OCI-LY1 (cell line): ENCODE results near the gene GADD45A.

Experiments used
- H2AFZ ChIP-seq: fragments of 200-600 bp; sonication (generic), shearing (Covaris generic); 2 replicates; pipeline ENCODE4 v1.6.0; 2014; ENCODE audit warnings: antibody characterized with exemption, mild to moderate bottlenecking, low read length
- H3F3A ChIP-seq: fragments of 200-600 bp; sonication (generic), shearing (Covaris generic); 2 replicates; pipeline ENCODE4 v1.6.0; 2014; ENCODE audit warnings: mild to moderate bottlenecking, antibody characterized with exemption, low read length, moderate library complexity; ENCODE audit not compliant: insufficient read depth
- H3K27ac ChIP-seq: fragments of 200-600 bp; sonication (generic); 2 replicates; pipeline ENCODE4 v1.5.1; 2014; ENCODE audit warnings: low read length, mixed run types, mild to moderate bottlenecking, low read depth; ENCODE audit not compliant: poor library complexity, severe bottlenecking
- H3K27me3 ChIP-seq: fragments of 200-600 bp; sonication (generic); 2 replicates; pipeline ENCODE4 v1.6.0; 2014; ENCODE audit warnings: antibody characterized with exemption, mild to moderate bottlenecking, low read length, moderate library complexity; ENCODE audit not compliant: insufficient read depth
- H3K36me3 ChIP-seq: fragments of 200-600 bp; sonication (generic); 2 replicates; pipeline ENCODE4 v1.6.1; 2014; ENCODE audit warnings: mild to moderate bottlenecking, antibody characterized with exemption, low read length, moderate library complexity, mixed read lengths; ENCODE audit not compliant: insufficient read depth
- H3K4me1 ChIP-seq: fragments of 200-600 bp; sonication (generic); 2 replicates; pipeline ENCODE4 v1.5.1; 2014; ENCODE audit warnings: mild to moderate bottlenecking, low read length, moderate library complexity; ENCODE audit not compliant: insufficient read depth, severe bottlenecking
- H3K4me2 ChIP-seq: fragments of 200-600 bp; sonication (generic), shearing (Covaris generic); 2 replicates; pipeline ENCODE4 v1.6.1; 2014; ENCODE audit warnings: low read length
- H3K4me3 ChIP-seq: fragments of 200-600 bp; sonication (generic); 2 replicates; pipeline ENCODE4 v1.5.1; 2014; ENCODE audit warnings: low read length, low read depth, mild to moderate bottlenecking, mixed read lengths; ENCODE audit not compliant: poor library complexity, severe bottlenecking
- H3K79me2 ChIP-seq: fragments of 200-600 bp; shearing (Covaris generic); 2 replicates; pipeline ENCODE4 v1.6.1; 2016; ENCODE audit warnings: mixed run types, low read length, mixed read lengths; ENCODE audit not compliant: insufficient read depth
- H3K9ac ChIP-seq: fragments of 200-600 bp; sonication (generic), shearing (Covaris generic); 2 replicates; pipeline ENCODE4 v1.6.1; 2014; ENCODE audit warnings: mild to moderate bottlenecking, low read length, mixed read lengths
- H3K9me2 ChIP-seq: fragments of 200-600 bp; sonication (generic), shearing (Covaris generic); 2 replicates; pipeline ENCODE4 v1.6.1; 2014; ENCODE audit warnings: low read depth, mild to moderate bottlenecking, low read length, mixed read lengths
- H3K9me3 ChIP-seq: fragments of 200-600 bp; shearing (Covaris generic); 2 replicates; pipeline ENCODE4 v1.6.1; 2014; ENCODE audit warnings: low read length, mixed read lengths
- H4K20me1 ChIP-seq: fragments of 200-600 bp; sonication (generic), shearing (Covaris generic); 2 replicates; pipeline ENCODE4 v1.6.0; 2016; ENCODE audit warnings: mild to moderate bottlenecking, low read length; ENCODE audit not compliant: insufficient read depth
- EZH2 ChIP-seq: fragments of 200-600 bp; sonication (generic), shearing (Covaris generic); IDR thresholded peaks from 2 replicates; pipeline ENCODE4 v1.8.0; 2017; ENCODE audit warnings: borderline replicate concordance, mixed run types, mild to moderate bottlenecking, antibody characterized with exemption, low read length, moderate library complexity, mixed read lengths
- TF ChIP-seq, protein P1 (sequence below): fragments of 200-600 bp; sonication (generic), shearing (Covaris generic); IDR thresholded peaks from 2 replicates; pipeline ENCODE4 v1.5.1; 2017; ENCODE audit warnings: mild to moderate bottlenecking, antibody characterized with exemption, low read length, moderate library complexity, mixed read lengths

Gene GADD45A

DNA sequence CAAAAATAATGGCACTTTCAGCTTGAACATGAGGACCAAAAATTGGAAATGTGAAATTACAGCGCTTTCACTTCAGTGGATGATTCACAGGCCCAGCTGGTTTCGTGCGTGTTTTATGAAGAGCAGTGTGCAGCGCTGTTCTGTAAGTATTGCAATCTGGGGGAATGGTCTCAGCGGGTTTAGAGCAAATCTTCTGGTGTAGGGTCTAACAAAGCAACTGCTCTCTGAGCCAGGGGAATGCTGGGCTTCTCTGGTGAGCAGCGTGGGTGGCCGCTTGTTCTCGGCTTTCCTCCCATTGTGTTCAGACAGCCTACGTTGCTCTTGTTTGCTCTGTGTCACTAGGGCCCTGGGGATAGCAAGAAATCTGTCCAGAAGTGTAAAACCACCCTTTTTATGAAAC is 42.4 kb upstream of the GADD45A start:
- H3F3A ChIP-seq: no peaks in the 10 kb centered on the region
- H3K4me3 ChIP-seq: no peak overlapping the region
- H3K4me1 ChIP-seq: peaks cover 4% of the 10 kb centered on the region
- no peaks in the 10 kb centered on the region for H3K36me3 ChIP-seq
- H3K27ac ChIP-seq: no peak overlapping the region
- TF ChIP-seq, protein P1, sequence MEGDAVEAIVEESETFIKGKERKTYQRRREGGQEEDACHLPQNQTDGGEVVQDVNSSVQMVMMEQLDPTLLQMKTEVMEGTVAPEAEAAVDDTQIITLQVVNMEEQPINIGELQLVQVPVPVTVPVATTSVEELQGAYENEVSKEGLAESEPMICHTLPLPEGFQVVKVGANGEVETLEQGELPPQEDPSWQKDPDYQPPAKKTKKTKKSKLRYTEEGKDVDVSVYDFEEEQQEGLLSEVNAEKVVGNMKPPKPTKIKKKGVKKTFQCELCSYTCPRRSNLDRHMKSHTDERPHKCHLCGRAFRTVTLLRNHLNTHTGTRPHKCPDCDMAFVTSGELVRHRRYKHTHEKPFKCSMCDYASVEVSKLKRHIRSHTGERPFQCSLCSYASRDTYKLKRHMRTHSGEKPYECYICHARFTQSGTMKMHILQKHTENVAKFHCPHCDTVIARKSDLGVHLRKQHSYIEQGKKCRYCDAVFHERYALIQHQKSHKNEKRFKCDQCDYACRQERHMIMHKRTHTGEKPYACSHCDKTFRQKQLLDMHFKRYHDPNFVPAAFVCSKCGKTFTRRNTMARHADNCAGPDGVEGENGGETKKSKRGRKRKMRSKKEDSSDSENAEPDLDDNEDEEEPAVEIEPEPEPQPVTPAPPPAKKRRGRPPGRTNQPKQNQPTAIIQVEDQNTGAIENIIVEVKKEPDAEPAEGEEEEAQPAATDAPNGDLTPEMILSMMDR: no peak
- TF ChIP-seq EZH2: no peak
- H3K9me2 ChIP-seq: no peaks in the 10 kb centered on the region
- no peaks in the 10 kb centered on the region for H3K27me3 ChIP-seq
- H3K9me3 ChIP-seq: no peaks in the 10 kb centered on the region
- no peak overlapping the region for H2AFZ ChIP-seq
- no peaks in the 10 kb centered on the region for H4K20me1 ChIP-seq
- H3K4me2 ChIP-seq: no peak overlapping the region
- H3K9ac ChIP-seq: no peak overlapping the region
- no peaks in the 10 kb centered on the region for H3K79me2 ChIP-seq

DNA sequence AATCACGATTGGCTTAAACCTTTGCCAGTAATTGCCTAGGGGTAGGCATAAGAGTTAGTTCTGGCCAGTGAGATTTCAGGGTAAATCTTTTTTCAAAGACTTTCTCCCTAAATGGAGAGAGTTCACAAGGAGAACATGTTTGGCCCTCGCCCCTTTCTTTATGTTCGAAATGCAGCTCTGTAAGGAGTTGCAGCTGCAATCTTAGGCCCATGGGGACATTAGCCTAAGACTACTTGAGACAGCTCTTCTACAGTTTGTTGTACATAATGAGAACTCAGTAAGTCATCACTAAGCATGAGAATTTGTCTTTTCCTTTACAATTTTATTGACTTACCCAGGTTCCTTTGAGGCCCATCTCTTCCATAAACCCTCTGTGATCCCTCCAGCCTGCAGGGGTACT is 40.4 kb upstream of the GADD45A start:
- Histone ChIP-seq H3K27me3 (no peaks in the 10 kb centered on the region), H3K79me2 (no peaks in the 10 kb centered on the region), H4K20me1 (no peaks in the 10 kb centered on the region), H3K36me3 (no peaks in the 10 kb centered on the region), H3K27ac (no peak overlapping the region), H3K4me2 (no peak overlapping the region), H2AFZ (no peak overlapping the region), H3K4me1 (peaks cover 13% of the 10 kb centered on the region), H3F3A (no peaks in the 10 kb centered on the region), H3K9me3 (no peaks in the 10 kb centered on the region), H3K9me2 (no peaks in the 10 kb centered on the region), H3K9ac (no peak overlapping the region), H3K4me3 (no peak overlapping the region)
- TF ChIP-seq, protein P1: no peak
- TF ChIP-seq EZH2: no peak

DNA sequence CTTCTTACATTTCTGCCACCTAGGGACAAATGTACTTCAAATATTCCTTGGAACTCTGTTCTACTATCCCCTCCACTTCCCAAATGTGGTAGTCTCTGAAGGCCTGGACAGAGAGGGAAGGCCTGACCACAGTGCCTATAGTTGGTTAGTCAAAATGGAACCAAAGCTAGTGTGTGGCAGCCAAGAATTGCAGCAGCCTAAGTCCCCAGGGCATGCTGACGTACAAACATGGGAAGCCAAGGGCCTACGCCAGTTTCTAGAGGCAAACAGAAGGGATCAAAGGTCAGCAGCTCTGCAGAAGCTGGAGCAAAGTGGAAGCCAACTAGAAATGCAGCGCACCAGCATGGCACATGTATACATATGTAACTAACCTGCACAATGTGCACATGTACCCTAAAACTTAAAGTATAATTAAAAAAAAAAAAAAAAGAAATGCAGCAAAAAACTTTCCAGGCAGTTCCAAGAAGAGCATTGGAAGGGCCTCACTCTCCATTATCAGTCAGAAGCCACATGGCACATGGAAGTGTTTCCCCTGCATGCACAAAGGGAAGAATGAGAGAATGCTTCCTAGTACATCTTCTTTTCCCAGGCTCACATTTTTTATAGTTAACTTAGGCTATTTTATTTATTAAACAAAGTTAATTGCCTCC is 39.4 kb upstream of the GADD45A start:
- Histone ChIP-seq H3F3A (no peaks in the 10 kb centered on the region), H3K4me3 (no peak overlapping the region), H3K27ac (no peak overlapping the region), H3K36me3 (no peaks in the 10 kb centered on the region), H3K9me2 (no peaks in the 10 kb centered on the region), H3K79me2 (no peaks in the 10 kb centered on the region), H4K20me1 (no peaks in the 10 kb centered on the region), H3K4me2 (no peak overlapping the region), H2AFZ (no peak overlapping the region), H3K27me3 (no peaks in the 10 kb centered on the region), H3K9me3 (no peaks in the 10 kb centered on the region), H3K4me1 (peaks cover 13% of the 10 kb centered on the region), H3K9ac (no peak overlapping the region)
- TF ChIP-seq, protein P1: no peak
- no peak for TF ChIP-seq EZH2
